ENCODE data around the gene KDM5C. TPM values are rescaled to one million over a fixed set of nuclear protein-coding genes. Genes with fewer than 3 reads are reported as not detected.

KDM5C gene
- polyA plus RNA-seq, 1 donor = 51.1 TPM

DNA sequence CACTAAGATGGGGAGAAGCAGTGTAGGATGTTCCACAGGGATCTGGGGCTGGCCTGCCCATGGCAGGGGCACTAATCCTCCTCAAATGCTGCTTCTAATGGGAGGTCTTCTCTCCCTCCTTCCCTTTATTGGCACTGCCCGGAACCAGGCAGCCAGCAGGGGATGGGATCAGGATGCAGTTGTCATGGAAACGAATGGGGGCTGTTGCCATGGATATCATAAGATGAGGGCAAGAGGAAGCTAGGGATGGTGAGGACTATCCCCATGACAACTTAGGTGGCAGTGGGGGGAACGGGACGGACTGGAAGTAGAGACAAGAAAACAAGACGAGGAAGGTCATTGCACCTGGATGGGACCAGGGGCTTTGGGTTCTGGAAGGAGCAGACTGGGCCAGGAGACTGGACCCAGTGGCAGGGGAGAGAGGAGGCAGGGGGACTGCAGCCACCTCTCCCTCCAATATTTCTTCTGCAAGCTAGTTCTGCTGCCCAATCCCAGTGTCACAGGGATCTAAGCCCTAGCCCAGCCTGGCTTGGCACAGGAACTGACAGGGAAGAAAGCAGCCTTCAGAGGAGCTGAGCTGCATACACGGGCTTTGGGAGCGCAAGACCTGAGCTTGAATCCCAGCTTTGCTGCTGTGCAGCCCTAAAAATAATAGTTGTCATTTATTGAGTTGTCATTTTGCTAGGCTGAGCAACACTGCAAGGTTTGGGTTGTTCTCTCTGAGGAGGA, 37.3 kb upstream of the KDM5C start:
- WGBS (ENCODE audit: insufficient coverage, low lambda C conversion rate) = no CpG with 5 or more reads among the region's 7 CpGs
- Histone ChIP-seq H3K4me1 (ENCODE audit: control insufficient read depth, insufficient read depth, low read length) (peaks cover 4% of the 10 kb centered on the region), H3K36me3 (ENCODE audit: control insufficient read depth, insufficient read depth, low read length) (no peaks in the 10 kb centered on the region), H3K27ac (ENCODE audit: low read length) (no peak overlapping the region), H3K4me3 (ENCODE audit: low read length) (no peak overlapping the region), H3K27me3 (ENCODE audit: control insufficient read depth, insufficient read depth, low read length) (no peaks in the 10 kb centered on the region), H3K9me3 (ENCODE audit: control insufficient read depth, low read depth, low read length) (no peaks in the 10 kb centered on the region)
- DNase-seq = no peak

DNA sequence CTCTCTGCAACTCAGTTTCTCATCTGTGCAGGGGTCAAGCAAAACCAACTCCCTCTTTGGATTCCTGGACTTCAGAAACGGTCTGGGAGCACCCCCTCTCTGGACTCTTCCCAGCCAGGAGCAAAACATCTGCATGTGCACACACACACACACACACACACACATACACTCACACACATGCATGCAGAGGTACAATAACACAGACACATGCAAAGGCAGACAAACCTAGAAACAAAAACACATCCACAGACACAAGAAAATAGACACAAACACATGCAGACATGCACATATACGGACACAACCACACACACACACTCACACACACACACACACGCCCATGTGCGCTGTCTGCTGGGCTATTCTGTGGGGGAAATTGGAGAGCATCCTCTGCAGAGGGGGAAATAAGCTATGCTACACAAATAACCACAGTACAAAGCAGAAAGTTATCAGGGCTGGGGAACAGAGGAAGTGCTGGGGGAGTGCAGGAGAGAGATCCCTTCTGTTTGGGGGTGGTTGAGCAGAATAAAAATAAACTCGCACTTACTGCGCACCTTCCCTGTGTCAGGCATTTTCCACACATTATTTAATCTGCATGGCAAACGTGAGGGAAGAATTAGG, 36.5 kb upstream of the KDM5C start:
- H3K36me3 ChIP-seq (ENCODE audit: control insufficient read depth, insufficient read depth, low read length) = no peaks in the 10 kb centered on the region
- H3K27ac ChIP-seq (ENCODE audit: low read length) = no peak overlapping the region
- peaks cover 3% of the 10 kb centered on the region for H3K4me1 ChIP-seq (ENCODE audit: control insufficient read depth, insufficient read depth, low read length)
- no peaks in the 10 kb centered on the region for H3K9me3 ChIP-seq (ENCODE audit: control insufficient read depth, low read depth, low read length)
- DNase-seq = no peak
- no CpG with 5 or more reads among the region's 7 CpGs for WGBS (ENCODE audit: insufficient coverage, low lambda C conversion rate)
- no peak overlapping the region for H3K4me3 ChIP-seq (ENCODE audit: low read length)
- H3K27me3 ChIP-seq (ENCODE audit: control insufficient read depth, insufficient read depth, low read length) = no peaks in the 10 kb centered on the region

DNA sequence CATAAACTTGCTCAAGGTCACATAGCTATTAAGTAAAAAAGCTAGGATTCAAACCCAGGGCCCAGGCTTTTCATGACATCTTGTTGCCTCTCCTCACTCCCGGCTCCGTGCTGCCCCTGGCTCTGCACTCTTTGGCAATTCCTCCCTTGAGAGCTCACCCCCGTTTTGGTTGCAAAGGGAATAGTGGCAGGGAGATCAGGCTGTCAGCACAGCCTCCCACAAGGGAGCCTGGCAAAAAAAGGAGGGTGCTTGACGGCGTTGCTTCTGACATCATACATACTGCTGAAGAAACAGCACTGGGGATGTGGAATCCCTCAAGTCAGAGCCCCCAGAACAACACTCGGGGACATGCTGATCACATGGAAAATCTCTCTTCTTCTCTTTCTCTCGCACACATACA, 35.8 kb upstream of the KDM5C start:
- Histone ChIP-seq H3K4me3 (ENCODE audit: low read length) (no peak overlapping the region), H3K27me3 (ENCODE audit: control insufficient read depth, insufficient read depth, low read length) (no peaks in the 10 kb centered on the region), H3K36me3 (ENCODE audit: control insufficient read depth, insufficient read depth, low read length) (no peaks in the 10 kb centered on the region), H3K4me1 (ENCODE audit: control insufficient read depth, insufficient read depth, low read length) (no peaks in the 10 kb centered on the region), H3K9me3 (ENCODE audit: control insufficient read depth, low read depth, low read length) (no peaks in the 10 kb centered on the region), H3K27ac (ENCODE audit: low read length) (no peak overlapping the region)
- no peak for DNase-seq
- no CpG with 5 or more reads among the region's 7 CpGs for WGBS (ENCODE audit: insufficient coverage, low lambda C conversion rate)

DNA sequence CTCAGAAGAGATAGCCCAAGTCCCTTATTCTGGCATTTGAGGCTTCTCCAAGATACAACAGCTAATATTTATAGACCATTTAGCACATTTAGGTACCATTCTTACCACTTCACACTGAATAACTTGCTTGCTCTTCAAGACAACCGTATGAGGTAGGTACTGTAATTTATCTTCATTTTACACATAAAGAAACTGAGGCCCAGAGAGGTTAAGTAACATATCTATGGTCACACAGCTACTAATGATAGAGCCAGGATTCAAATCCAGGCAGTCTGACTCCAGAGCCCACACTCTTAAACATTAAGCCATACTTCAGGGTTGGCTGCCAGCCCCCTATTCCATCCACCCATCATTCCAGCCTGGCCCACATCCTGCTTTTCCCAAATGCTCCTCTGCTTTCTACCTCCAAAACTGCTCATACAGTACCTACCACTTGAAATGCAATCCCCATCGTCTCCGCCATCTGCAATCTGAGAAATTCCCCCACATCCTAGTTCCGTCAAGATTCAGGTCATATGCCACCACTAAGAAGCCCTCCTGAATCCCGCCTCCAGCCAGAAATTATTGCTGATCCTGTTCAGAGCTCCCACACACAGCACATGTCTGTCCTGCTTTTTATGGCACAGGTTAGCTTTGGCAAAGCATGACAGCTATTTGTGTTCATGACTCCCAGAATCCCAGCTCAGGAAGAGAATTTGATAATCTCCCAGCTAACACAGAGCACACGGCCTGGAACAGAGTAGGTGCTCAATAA, 32.8 kb upstream of the KDM5C start:
- no peak for DNase-seq
- H3K36me3 ChIP-seq (ENCODE audit: control insufficient read depth, insufficient read depth, low read length) = no peaks in the 10 kb centered on the region
- WGBS (ENCODE audit: insufficient coverage, low lambda C conversion rate) = no CpG with 5 or more reads among the region's 6 CpGs
- no peaks in the 10 kb centered on the region for H3K9me3 ChIP-seq (ENCODE audit: control insufficient read depth, low read depth, low read length)
- H3K27me3 ChIP-seq (ENCODE audit: control insufficient read depth, insufficient read depth, low read length) = no peaks in the 10 kb centered on the region
- H3K27ac ChIP-seq (ENCODE audit: low read length) = no peak overlapping the region
- H3K4me1 ChIP-seq (ENCODE audit: control insufficient read depth, insufficient read depth, low read length) = no peaks in the 10 kb centered on the region
- H3K4me3 ChIP-seq (ENCODE audit: low read length) = no peak overlapping the region

DNA sequence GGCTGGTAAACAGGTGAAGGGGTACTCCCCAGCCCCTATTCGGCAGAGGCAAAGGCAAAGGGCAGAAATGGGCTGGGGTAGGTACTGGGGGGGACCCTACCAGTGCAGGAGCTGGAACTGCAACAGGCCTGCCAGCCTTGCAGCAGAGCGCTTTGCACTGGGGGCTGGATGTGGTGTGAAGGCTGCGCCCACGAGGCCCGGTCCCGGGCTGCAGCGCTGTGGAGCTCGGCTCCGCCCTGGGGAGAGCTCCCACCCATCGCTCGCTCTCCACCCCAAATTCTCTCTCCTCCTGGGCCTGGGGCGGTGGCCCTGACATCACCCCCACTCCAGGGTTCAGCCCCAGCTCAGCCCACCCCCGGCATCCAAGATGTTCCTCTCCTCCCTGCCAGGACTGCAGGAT, 32.2 kb upstream of the KDM5C start:
- H3K27me3 ChIP-seq (ENCODE audit: control insufficient read depth, insufficient read depth, low read length) = no peaks in the 10 kb centered on the region
- H3K4me1 ChIP-seq (ENCODE audit: control insufficient read depth, insufficient read depth, low read length) = no peaks in the 10 kb centered on the region
- no CpG with 5 or more reads among the region's 13 CpGs for WGBS (ENCODE audit: insufficient coverage, low lambda C conversion rate)
- no peak overlapping the region for H3K27ac ChIP-seq (ENCODE audit: low read length)
- no peak for DNase-seq
- H3K4me3 ChIP-seq (ENCODE audit: low read length) = no peak overlapping the region
- H3K9me3 ChIP-seq (ENCODE audit: control insufficient read depth, low read depth, low read length) = no peaks in the 10 kb centered on the region
- peaks cover 3% of the 10 kb centered on the region for H3K36me3 ChIP-seq (ENCODE audit: control insufficient read depth, insufficient read depth, low read length)

DNA sequence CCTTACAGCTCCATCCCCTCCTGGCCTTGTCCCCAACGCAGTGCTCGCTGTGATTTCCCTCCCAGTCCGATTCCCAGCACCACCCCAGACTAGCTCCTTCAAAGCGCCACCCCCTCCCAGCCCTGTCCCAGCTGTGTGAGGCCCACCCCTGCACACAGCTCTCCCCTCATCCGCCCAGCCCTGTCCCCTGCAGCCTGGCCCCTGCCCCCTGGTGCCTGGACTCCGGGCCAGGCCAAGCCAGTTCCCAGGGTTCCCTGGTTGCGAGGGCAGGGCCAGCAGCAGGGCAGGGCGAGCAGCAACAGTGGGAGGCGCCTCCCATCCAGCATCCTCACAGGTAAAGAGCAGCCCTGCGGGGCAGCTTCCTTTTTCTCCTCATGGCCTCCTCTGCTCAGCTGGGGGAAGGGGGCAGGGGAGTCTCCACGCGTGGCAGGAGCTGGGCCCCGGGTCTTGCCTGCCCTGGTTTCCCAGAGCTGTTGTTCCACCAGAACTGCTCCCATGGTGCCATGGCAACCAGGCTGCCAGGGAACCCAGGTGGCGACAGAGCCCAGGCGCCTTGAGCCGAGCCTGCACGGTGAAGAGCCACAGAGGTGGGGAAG, 31.5 kb upstream of the KDM5C start:
- no CpG with 5 or more reads among the region's 17 CpGs for WGBS (ENCODE audit: insufficient coverage, low lambda C conversion rate)
- Histone ChIP-seq H3K27me3 (ENCODE audit: control insufficient read depth, insufficient read depth, low read length) (no peaks in the 10 kb centered on the region), H3K4me3 (ENCODE audit: low read length) (no peak overlapping the region), H3K9me3 (ENCODE audit: control insufficient read depth, low read depth, low read length) (no peaks in the 10 kb centered on the region), H3K27ac (ENCODE audit: low read length) (no peak overlapping the region), H3K4me1 (ENCODE audit: control insufficient read depth, insufficient read depth, low read length) (no peaks in the 10 kb centered on the region), H3K36me3 (ENCODE audit: control insufficient read depth, insufficient read depth, low read length) (peaks cover 3% of the 10 kb centered on the region)
- no peak for DNase-seq

DNA sequence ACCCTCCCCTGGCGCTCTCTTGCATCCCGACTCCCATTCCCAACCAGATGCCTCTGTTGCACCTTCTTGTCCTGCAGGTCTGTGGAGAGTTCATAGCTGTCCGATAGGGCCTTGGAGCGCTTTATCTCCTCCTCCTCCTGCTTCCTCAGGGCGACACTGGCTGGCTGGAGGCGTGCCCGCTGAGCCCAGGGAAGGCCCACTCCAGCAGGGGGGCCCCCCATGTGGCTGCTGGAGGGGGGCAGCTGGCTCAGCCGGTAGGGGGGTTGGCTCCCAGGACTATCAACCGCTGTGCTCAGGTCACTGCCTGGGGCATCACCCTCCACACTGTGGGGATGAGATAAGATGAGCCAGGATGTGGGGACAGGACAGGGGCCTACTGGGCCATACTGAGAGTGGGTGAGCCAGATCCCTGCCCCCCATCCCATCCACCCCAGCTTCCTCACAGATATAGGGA, 30.8 kb upstream of the KDM5C start:
- H3K9me3 ChIP-seq (ENCODE audit: control insufficient read depth, low read depth, low read length) = no peaks in the 10 kb centered on the region
- H3K4me1 ChIP-seq (ENCODE audit: control insufficient read depth, insufficient read depth, low read length) = no peaks in the 10 kb centered on the region
- H3K4me3 ChIP-seq (ENCODE audit: low read length) = no peak overlapping the region
- WGBS (ENCODE audit: insufficient coverage, low lambda C conversion rate) = no CpG with 5 or more reads among the region's 9 CpGs
- DNase-seq = no peak
- H3K27ac ChIP-seq (ENCODE audit: low read length) = no peak overlapping the region
- no peaks in the 10 kb centered on the region for H3K27me3 ChIP-seq (ENCODE audit: control insufficient read depth, insufficient read depth, low read length)
- H3K36me3 ChIP-seq (ENCODE audit: control insufficient read depth, insufficient read depth, low read length) = peaks cover 3% of the 10 kb centered on the region

DNA sequence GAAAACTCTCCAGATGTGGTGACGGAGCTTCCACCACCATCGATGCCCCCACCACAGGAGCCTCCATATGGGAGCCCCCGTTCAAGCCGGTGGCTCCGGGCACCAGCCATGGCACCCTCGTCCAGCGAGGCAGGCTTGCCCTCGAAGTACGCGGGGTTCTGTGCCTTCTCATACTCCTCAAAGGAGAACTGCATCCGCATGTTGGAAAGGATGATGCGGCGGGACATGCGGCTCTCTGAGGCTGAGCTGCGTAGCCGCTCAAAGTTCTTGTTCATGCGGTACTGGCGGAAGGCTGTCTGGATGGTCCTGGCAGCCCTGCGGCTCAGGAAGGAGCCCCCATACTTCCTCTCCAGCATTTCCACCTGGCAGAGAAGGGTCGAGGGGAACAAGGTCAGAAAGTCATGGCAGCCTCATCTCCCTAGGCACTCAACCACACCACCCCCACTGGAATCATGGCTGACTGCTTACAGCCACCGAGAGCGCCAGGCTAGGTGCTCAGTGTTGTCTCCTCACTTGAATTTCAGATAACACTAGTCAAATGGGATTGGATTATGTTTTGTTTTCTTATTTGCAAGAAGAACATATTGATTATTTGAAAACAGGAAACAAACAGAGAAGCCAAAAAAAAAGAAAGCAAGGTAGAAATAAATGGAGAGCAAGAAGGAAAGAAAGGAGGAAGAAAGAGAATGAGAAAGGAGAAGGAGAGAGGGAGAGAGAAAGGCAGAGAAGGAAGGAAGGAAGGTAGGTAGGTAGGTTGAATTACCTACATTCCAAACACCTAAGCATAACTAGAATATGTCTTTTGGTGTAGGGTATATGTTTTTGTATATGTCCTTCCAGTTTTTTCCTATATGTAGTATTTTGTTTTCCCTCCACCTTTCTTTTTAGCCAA, 29.8 kb upstream of the KDM5C start:
- H3K27me3 ChIP-seq (ENCODE audit: control insufficient read depth, insufficient read depth, low read length) = no peaks in the 10 kb centered on the region
- DNase-seq = no peak
- WGBS (ENCODE audit: insufficient coverage, low lambda C conversion rate) = no CpG with 5 or more reads among the region's 22 CpGs

DNA sequence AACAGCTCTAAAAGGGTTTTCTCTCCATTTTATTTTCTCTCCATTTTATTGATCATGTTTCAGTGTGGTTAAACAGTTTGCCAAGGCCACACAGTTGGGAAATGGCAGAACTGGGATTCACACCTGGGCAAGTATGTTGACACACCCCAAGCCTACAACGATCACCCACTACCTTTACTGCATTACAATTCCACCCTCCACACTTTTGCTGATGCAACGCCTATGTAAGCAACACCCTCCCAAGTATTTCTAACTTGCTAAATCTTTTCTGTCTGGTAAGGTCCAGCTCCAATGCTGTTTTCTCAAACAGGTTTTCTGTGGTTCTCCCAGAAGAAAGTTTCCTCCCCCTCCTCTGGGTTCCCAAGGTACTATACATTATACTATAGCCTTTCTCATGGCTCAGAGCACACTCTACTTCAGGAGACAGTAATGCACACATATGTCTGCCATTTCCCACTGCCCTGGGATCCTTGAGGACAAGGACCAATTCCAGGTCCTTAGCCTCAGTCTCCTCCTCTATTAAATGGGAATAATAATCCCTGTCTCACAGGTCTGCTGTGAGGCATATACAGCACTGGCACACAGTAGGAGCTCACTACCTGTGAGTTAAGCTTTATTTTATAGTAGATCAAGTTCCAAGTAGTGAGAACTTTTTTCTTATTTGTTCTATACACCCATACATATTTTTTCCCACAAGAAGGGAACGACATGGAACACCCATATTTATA, 28.4 kb upstream of the KDM5C start:
- no peak overlapping the region for H3K27ac ChIP-seq (ENCODE audit: low read length)
- H3K4me3 ChIP-seq (ENCODE audit: low read length) = no peak overlapping the region
- peaks cover 5% of the 10 kb centered on the region for H3K36me3 ChIP-seq (ENCODE audit: control insufficient read depth, insufficient read depth, low read length)
- H3K27me3 ChIP-seq (ENCODE audit: control insufficient read depth, insufficient read depth, low read length) = no peaks in the 10 kb centered on the region
- H3K9me3 ChIP-seq (ENCODE audit: control insufficient read depth, low read depth, low read length) = no peaks in the 10 kb centered on the region
- no peak for DNase-seq
- H3K4me1 ChIP-seq (ENCODE audit: control insufficient read depth, insufficient read depth, low read length) = no peaks in the 10 kb centered on the region
- WGBS (ENCODE audit: insufficient coverage, low lambda C conversion rate) = no CpG with 5 or more reads among the region's 3 CpGs

More for the DNA sequence above, 29.8 kb upstream of the KDM5C start:
- Histone ChIP-seq H3K9me3 (ENCODE audit: control insufficient read depth, low read depth, low read length) (no peaks in the 10 kb centered on the region), H3K4me1 (ENCODE audit: control insufficient read depth, insufficient read depth, low read length) (no peaks in the 10 kb centered on the region), H3K36me3 (ENCODE audit: control insufficient read depth, insufficient read depth, low read length) (peaks cover 5% of the 10 kb centered on the region), H3K4me3 (ENCODE audit: low read length) (no peak overlapping the region), H3K27ac (ENCODE audit: low read length) (no peak overlapping the region)

Data from large intestine (tissue), 3 donors.